Measurements from ENCODE around the gene GPAT2.

GRCh38 chr2:96075199-96075771 is 40.6 kb upstream of the GPAT2 start:
- no peak for TF ChIP-seq CTCF (IDR thresholded peaks at IDR 0.05)
- no peak for TF ChIP-seq EZH2 (IDR thresholded peaks at IDR 0.05)
